Aorta (tissue), 5 donors: ENCODE measurements around the gene RELCH. TPM values are rescaled to one million over a fixed set of nuclear protein-coding genes. Genes with fewer than 3 reads are reported as not detected.

Experiments
- ATAC-seq: fragments of 200-7000 bp; cut with Tn5 transposase; one replicate; pipeline ENCODE4 v1.9.1; 2022; ENCODE audit warnings: moderate library complexity; ENCODE audit not compliant: low FRiP score
- DNase-seq, 2 donors: peaks; one replicate each; pipeline ENCODE4 v3.0.0-alpha.2; 2020
- H3K27ac ChIP-seq, 2 donors: one replicate each; pipeline ENCODE4 v1.5.1; 2013; ENCODE audit warnings: low read length in 2 of 2, mild to moderate bottlenecking in 2 of 2, moderate library complexity in 2 of 2, control low read depth in 1 of 2, inconsistent platforms in 1 of 2, low read depth in 1 of 2
- H3K27me3 ChIP-seq, 2 donors: one replicate each; pipeline ENCODE4 v1.6.1; 2013; ENCODE audit warnings: control low read depth in 1 of 2, low read length in 1 of 2, mild to moderate bottlenecking in 1 of 2, moderate library complexity in 1 of 2; ENCODE audit not compliant: insufficient read depth in 2 of 2, control insufficient read depth in 1 of 2
- H3K36me3 ChIP-seq, 2 donors: one replicate each; pipeline ENCODE4 v1.6.1; 2013; ENCODE audit warnings: control low read depth in 1 of 2, low read length in 1 of 2, mild to moderate bottlenecking in 1 of 2; ENCODE audit not compliant: insufficient read depth in 2 of 2, control insufficient read depth in 1 of 2
- H3K4me1 ChIP-seq, 2 donors: one replicate each; pipeline ENCODE4 v1.6.1; 2013; ENCODE audit warnings: low read length in 2 of 2, control low read depth in 1 of 2, mild to moderate bottlenecking in 1 of 2, moderate library complexity in 1 of 2; ENCODE audit not compliant: insufficient read depth in 2 of 2, control insufficient read depth in 1 of 2
- H3K4me3 ChIP-seq, 2 donors: one replicate each; pipeline ENCODE4 v1.5.1; 2013; ENCODE audit warnings: low read length in 2 of 2, control low read depth in 1 of 2, mild to moderate bottlenecking in 1 of 2
- H3K9me3 ChIP-seq: one replicate; pipeline ENCODE4 v1.6.1; 2013; ENCODE audit warnings: mild to moderate bottlenecking, low read length; ENCODE audit not compliant: control insufficient read depth
- WGBS, 2 donors: extraction: QIAGEN DNeasy Blood & Tissue Kit; methylation state at CpG; one replicate each; pipeline ENCODE4 v1.1.7; 2013; 5-methylcytosine and 5-hydroxymethylcytosine counted together
- intact Hi-C, 2 donors: fragments of 100-400 bp; cut with DNase I; formaldehyde crosslinking; loops; one replicate each; pipeline versions ENCODE4 v1.14.2 to v1.15.0; 2022
- long read RNA-seq, 2 donors: library from polyadenylated mRNA; unstranded; transcript quantifications; one replicate each; pipeline ENCODE4 v2.0.0, GENCODE V29; 2020 to 2021
- polyA plus RNA-seq, 2 donors: library from polyadenylated mRNA; stranded (reverse); fragments of 200-250 nt; gene quantifications; one replicate each; pipeline ENCODE4 v1.2.3, GENCODE V29; 2013
- total RNA-seq, 2 donors: library from RNA; stranded (reverse); fragmentation: NEBNext Ultra II Directional; extraction: Animal tissue kit (Norgen Biotek cat#: 25700); gene quantifications; one replicate each; pipeline ENCODE4 v1.2.1, GENCODE V29; 2021
- donor health status: healthy with polysubstance abuse.
- donor health status: Bipolar disorder and iron deficiency.
- donor health status: DM: no; HTN: no; CAD: no.
- donor health status: DM: no; HTN: no; CAD: no.
- donor health status: DM: yes; HTN: yes; CAD: no.

RELCH gene, protein sequence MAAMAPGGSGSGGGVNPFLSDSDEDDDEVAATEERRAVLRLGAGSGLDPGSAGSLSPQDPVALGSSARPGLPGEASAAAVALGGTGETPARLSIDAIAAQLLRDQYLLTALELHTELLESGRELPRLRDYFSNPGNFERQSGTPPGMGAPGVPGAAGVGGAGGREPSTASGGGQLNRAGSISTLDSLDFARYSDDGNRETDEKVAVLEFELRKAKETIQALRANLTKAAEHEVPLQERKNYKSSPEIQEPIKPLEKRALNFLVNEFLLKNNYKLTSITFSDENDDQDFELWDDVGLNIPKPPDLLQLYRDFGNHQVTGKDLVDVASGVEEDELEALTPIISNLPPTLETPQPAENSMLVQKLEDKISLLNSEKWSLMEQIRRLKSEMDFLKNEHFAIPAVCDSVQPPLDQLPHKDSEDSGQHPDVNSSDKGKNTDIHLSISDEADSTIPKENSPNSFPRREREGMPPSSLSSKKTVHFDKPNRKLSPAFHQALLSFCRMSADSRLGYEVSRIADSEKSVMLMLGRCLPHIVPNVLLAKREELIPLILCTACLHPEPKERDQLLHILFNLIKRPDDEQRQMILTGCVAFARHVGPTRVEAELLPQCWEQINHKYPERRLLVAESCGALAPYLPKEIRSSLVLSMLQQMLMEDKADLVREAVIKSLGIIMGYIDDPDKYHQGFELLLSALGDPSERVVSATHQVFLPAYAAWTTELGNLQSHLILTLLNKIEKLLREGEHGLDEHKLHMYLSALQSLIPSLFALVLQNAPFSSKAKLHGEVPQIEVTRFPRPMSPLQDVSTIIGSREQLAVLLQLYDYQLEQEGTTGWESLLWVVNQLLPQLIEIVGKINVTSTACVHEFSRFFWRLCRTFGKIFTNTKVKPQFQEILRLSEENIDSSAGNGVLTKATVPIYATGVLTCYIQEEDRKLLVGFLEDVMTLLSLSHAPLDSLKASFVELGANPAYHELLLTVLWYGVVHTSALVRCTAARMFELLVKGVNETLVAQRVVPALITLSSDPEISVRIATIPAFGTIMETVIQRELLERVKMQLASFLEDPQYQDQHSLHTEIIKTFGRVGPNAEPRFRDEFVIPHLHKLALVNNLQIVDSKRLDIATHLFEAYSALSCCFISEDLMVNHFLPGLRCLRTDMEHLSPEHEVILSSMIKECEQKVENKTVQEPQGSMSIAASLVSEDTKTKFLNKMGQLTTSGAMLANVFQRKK
- total RNA-seq (10 to 100 TPM; 31.6 to 40.7 TPM), polyA plus RNA-seq (10 to 100 TPM in 1 of 2 donors, 1 to 10 TPM in 1; 1.8 to 12.1 TPM)
- long read RNA-seq, donor 1, partial matches to known transcripts, result 14 of 16 reads
- long read RNA-seq, donor 1, other reads (novel, unspliced or antisense), result 2 of 16 reads
- long read RNA-seq, donor 2, full-length matches to known transcripts, result 4 of 12 reads
- long read RNA-seq, donor 2, partial matches to known transcripts, result 1 of 12 reads
- long read RNA-seq, donor 2, other reads (novel, unspliced or antisense), result 7 of 12 reads

DNA sequence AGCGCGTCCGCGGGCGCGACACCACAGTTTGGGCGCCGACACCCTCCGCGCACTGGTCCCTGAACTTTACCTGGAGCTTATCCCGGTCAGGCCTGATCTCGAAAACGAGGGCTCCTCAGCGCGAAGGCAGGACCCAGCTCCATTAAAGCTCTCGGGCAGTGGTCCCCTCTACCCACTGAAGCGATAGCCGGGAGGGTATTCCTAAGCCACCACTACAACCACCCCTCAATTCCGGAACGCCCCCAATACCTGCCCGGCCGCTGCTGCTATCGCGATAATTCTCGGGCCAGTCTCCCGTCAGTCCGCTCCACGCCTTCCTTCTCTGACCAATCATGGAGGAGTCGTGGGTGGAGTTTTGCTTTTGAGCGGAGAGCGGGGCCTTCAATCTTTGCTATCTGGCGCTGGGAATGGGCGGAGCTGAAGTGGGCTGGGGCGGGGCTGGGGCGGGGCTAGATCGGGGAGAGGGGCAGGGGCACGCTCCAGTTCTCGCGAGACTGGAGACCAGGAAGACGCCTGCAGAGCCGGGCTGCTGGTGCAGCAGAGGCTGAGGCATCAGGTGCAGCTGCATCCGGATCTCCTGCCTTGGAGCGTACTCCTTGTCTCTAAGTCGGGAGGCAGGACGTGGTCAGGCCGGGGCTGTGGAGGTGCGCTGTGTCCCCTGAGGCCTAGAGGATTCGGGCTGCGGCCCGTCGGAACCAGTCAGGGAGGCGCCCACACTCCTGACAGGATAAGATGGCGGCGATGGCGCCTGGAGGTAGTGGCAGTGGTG is at the start of gene RELCH, which contains the start of gene PIGN:
Gene RELCH (plus strand): TSS at position 482 of the 769 bp plus-strand sequence. CDS start 251 bp downstream, at position 733.
Gene PIGN (minus strand): TSS at position 283 of the 769 bp plus-strand sequence. CDS start 25,703 bp downstream, outside the sequence.
- H3K27me3 ChIP-seq, result no peaks in the 10 kb centered on the region
- intact Hi-C loops, result loop anchor here (2.0 to 10.0 kb wide), 5 partner anchors 62 to 530 kb away; partner anchors contain the start of gene PHLPP1 (in 1 of the 2)
- peak within 1 kb of the TSS; percentile 62 to 85 for H3K4me3 ChIP-seq
- DNase-seq (peak; percentile 96 to 97), ATAC-seq (peak; percentile 99)
- no peaks in the 10 kb centered on the region for H3K36me3 ChIP-seq
- no peaks in the 10 kb centered on the region for H3K9me3 ChIP-seq
- WGBS, 2 donors, result 0% methylated on average over 55 of the region's 55 CpGs
- H3K4me1 ChIP-seq, result no peaks in the 10 kb centered on the region
- peak within 1 kb of the TSS in 1 of 2 donors; percentile 72 for H3K27ac ChIP-seq

DNA sequence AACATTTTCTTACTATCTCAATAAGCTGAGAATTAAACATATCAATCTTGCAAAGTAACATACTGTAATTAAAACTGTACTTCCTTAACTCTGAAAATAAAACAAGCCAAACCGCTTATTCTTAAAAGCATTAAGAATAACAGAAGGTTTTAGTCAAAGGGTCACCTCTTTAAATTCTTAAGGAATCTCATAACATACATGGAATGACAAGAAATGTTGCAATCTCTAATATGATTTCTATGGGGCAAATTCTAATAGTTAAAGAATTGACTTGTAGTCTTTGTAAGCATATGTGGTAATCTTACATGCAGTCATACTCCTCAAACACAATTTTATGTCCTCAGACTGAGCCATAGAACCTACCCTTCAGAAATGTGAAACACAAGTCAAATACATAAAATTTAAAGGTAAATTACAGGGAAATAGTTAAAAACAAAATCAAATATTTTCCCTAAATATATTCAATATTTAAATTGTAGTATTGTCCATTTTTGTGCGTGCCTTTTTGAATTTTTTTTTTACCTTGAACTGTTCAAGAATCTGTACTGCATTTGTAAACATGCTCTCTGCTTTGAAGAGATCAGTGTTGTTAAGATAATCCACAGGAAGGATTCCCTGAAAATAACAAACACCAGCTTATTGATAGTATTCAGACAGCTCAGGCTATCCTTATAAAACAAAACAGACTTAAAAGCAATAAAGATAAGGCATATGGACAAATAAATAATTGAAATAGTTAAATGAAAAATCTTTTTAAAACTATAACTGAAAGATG is 48.4 kb upstream of the RELCH start:
- H3K9me3 ChIP-seq, result no peaks in the 10 kb centered on the region
- no peaks in the 10 kb centered on the region for H3K4me1 ChIP-seq
- H3K4me3 ChIP-seq, result no peak overlapping the region
- intact Hi-C loops, result no loop called here
- H3K36me3 ChIP-seq, result peaks cover 0 to 3% of the 10 kb centered on the region in 2 donors
- H3K27ac ChIP-seq, result no peak overlapping the region
- no peak for ATAC-seq
- no peak for DNase-seq
- H3K27me3 ChIP-seq, result no peaks in the 10 kb centered on the region
- 91 to 93% methylated on average over 2 of the region's 2 CpGs for WGBS, 2 donors

DNA sequence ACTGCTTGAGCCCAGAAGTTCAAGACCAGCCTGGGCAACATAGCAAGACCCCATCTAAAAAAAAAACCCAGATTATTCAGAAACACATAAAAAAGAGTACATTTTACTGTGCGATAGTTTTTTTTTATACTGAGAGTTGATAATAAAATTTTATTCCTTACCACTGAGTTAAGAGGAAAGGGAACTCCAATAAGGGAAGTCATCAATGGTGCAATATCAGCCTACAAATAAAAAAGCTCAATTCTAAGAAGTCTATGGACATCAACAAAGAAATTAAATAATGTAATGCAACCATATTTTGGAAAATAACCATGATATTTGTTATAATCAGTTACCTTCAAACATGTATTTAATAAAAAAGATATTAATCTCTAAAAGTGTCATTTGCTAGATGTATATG is 46.8 kb upstream of the RELCH start:
- Histone ChIP-seq H3K36me3 (peaks cover 0 to 5% of the 10 kb centered on the region in 2 donors), H3K27me3 (no peaks in the 10 kb centered on the region)
- WGBS, 2 donors, result 93 to 97% methylated on average over 1 of the region's 1 CpG

DNA sequence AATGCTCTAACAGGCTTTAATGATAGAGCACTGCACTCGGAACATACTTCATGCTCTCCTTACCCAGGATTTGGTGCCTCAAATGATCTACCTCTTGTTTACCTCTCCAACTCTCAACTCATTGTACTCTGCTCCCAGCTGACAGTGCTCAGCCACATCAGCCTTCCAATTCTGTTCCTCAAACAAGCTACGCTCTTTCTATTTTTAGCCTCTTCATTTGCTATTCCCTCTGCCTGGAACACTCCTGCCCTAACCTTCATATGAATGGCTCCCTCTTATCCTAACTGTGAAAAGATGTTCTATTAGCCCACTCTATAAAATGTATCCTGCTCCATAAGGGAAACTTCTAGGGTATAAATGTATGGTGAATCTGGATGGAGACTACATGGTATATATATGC is 42.7 kb upstream of the RELCH start:
- Histone ChIP-seq H3K36me3 (peaks cover 0 to 3% of the 10 kb centered on the region in 2 donors), H3K27me3 (no peaks in the 10 kb centered on the region), H3K27ac (no peak overlapping the region), H3K4me1 (no peaks in the 10 kb centered on the region), H3K4me3 (no peak overlapping the region), H3K9me3 (no peaks in the 10 kb centered on the region)
- DNase-seq, result no peak
- WGBS, 2 donors, result 90 to 91% methylated on average over 2 of the region's 2 CpGs
- intact Hi-C loops, result no loop called here
- ATAC-seq, result no peak

More for the DNA sequence above, 46.8 kb upstream of the RELCH start:
- Histone ChIP-seq H3K4me1 (no peaks in the 10 kb centered on the region), H3K4me3 (no peak overlapping the region), H3K27ac (no peak overlapping the region), H3K9me3 (no peaks in the 10 kb centered on the region)
- no peak for DNase-seq
- ATAC-seq, result no peak
- intact Hi-C loops, result no loop called here

DNA sequence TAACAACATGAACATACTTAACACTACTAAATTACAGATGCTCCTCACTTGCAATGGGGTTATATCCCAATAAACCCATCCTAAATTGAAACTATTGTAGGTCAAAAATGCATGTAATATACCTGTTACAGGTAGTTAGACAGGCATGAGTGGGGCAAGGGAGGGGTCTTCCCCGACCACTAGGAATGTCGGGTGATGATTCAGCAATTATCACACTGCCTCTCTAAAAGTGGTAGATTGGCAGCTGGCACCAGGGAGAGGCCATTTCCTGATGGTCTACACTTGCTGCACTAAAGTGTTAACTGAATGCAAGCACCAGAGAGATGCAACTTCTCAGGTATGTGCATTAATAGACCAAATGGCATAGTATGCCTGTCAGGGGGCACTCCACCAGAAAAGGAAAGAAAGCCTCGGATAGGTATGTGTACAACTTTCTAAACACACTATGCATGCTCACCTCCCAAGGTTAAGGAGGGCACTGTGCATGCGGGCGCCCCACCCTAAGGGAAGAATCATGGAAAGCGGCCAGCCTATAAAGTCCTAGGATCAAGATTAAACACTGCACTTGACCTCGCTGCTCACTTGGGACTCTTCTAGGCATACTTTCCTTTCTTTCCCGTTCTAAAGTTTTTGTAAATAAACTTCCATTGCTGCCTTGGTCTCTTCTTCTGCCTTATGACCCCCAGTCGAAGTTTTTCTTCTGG is 35.8 kb upstream of the RELCH start:
- Histone ChIP-seq H3K27ac (no peak overlapping the region), H3K4me1 (no peaks in the 10 kb centered on the region), H3K4me3 (no peak overlapping the region), H3K36me3 (no peaks in the 10 kb centered on the region), H3K27me3 (no peaks in the 10 kb centered on the region), H3K9me3 (no peaks in the 10 kb centered on the region)
- ATAC-seq (no peak), DNase-seq (no peak)
- 92 to 93% methylated on average over 9 of the region's 9 CpGs for WGBS, 2 donors
- intact Hi-C loops, result no loop called here

DNA sequence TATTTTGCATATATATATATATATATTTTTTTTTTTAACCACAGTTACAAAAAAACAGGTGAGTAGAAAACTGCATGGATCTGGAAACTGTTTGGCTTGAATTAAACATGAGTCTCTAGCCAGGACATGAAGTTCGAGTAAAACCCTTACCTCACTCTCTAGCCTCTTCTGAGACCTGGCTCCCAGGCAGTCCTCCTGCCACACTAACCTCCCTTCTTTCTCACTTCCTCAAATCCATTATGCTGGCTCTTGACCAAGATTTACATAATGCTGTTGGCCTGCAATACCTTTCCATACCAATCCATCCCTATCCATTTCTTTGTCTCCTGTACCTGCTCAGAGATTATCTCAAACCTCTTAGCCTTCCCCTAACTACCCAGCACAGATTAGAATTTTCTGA is 34.2 kb upstream of the RELCH start:
- H3K4me3 ChIP-seq, result no peak overlapping the region
- no peaks in the 10 kb centered on the region for H3K27me3 ChIP-seq
- no peak for DNase-seq
- no peaks in the 10 kb centered on the region for H3K9me3 ChIP-seq
- 86% methylated on average over 1 of the region's 1 CpG for WGBS, 2 donors
- intact Hi-C loops, result no loop called here
- ATAC-seq, result no peak
- no peaks in the 10 kb centered on the region for H3K4me1 ChIP-seq
- no peak overlapping the region for H3K27ac ChIP-seq
- H3K36me3 ChIP-seq, result no peaks in the 10 kb centered on the region

DNA sequence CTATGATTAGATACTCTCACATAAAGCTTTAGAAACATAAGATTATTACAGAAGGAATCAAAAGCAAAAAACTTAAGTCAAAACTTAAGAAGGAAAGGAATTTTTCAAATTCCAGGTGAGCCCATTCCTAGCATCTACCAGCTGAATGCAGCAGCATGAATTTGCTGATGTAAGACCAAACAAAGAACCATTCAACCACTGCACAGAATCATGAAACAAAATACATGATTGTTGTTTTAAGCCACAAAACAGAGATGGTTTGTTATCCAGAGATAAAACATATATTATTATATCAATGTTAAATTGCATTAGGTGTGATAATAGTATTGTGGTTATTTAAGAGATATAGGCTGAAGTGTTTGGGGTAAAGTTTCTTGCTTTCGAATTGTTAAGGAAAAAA is 29.2 kb upstream of the RELCH start:
- Histone ChIP-seq H3K4me3 (no peak overlapping the region), H3K36me3 (peaks cover 0 to 2% of the 10 kb centered on the region in 2 donors), H3K4me1 (no peaks in the 10 kb centered on the region), H3K9me3 (no peaks in the 10 kb centered on the region), H3K27me3 (no peaks in the 10 kb centered on the region), H3K27ac (no peak overlapping the region)
- WGBS, 2 donors, result 88 to 90% methylated on average over 1 of the region's 1 CpG
- DNase-seq (no peak), ATAC-seq (no peak)
- intact Hi-C loops, result no loop called here
